IMR-90 (cell line): Measurements from ENCODE around the gene CYFIP1.

Source experiments
- BHLHE40 ChIP-seq: fragments of 150-350 bp; IDR thresholded peaks from 2 replicates; pipeline ENCODE4 v1.6.1; 2016; ENCODE audit warnings: mild to moderate bottlenecking, low read depth, low read length
- CTCF ChIP-seq: conservative IDR thresholded peaks from 2 replicates; pipeline ENCODE4 v1.5.1; 2012; ENCODE audit warnings: mild to moderate bottlenecking, low read depth, low read length, improper control_type of control experiment
- FOS ChIP-seq: fragments of 150-350 bp; IDR thresholded peaks from 2 replicates; pipeline ENCODE4 v1.6.1; 2016; ENCODE audit warnings: low read depth, low read length
- MAFK ChIP-seq: IDR thresholded peaks from 2 replicates; pipeline ENCODE4 v1.6.1; 2012; ENCODE audit warnings: low read depth, low read length, improper control_type of control experiment
- MXI1 ChIP-seq: IDR thresholded peaks from 2 replicates; pipeline ENCODE4 v1.6.1; 2012; ENCODE audit warnings: low read depth, mild to moderate bottlenecking, low read length, moderate library complexity, borderline replicate concordance
- POLR2A ChIP-seq: IDR thresholded peaks from 2 replicates; pipeline ENCODE4 v1.6.1; 2012; ENCODE audit warnings: mild to moderate bottlenecking, low read depth, low read length
- RAD21 ChIP-seq: IDR thresholded peaks from 2 replicates; pipeline ENCODE4 v1.6.1; 2012; ENCODE audit warnings: low read length, improper control_type of control experiment
- RCOR1 ChIP-seq: IDR thresholded peaks from 2 replicates; pipeline ENCODE4 v1.6.1; 2012; ENCODE audit warnings: mild to moderate bottlenecking, low read length, improper control_type of control experiment; ENCODE audit not compliant: insufficient replicate concordance
- SMC3 ChIP-seq: fragments of 150-350 bp; IDR thresholded peaks from 2 replicates; pipeline ENCODE4 v1.6.1; 2016; ENCODE audit warnings: low read depth, mild to moderate bottlenecking, antibody characterized with exemption, low read length, moderate library complexity
- USF2 ChIP-seq: fragments of 150-350 bp; IDR thresholded peaks from 2 replicates; pipeline ENCODE4 v1.6.1; 2017; ENCODE audit warnings: mild to moderate bottlenecking, antibody characterized with exemption, low read length, low read depth

- TF ChIP-seq CTCF (no peak), USF2 (no peak), FOS (no peak), SMC3 (no peak), MXI1 (no peak), RCOR1 (no peak), RAD21 (no peak), MAFK (no peak), POLR2A (no peak), BHLHE40 (no peak)
Measured at GRCh38 chr15:22902578-22902977, 77.6 kb downstream of the CYFIP1 start.
